ENCODE results near the gene ADAM12.
A peak's percentile ranks its signal among the peaks of the same experiment; 100 is the strongest.

ADAM12 gene

GRCh38 chr10:126387931-126388911, at the start of gene ADAM12:
ADAM12 (minus strand) TSS chr10:126388477; CDS start chr10:126388145, 332 bp downstream.
- peak; percentile 74 for DNase-seq

- DNase-seq = no peak
Observed at GRCh38 chr10:126437635-126438406, 49.5 kb upstream of the ADAM12 start.

GRCh38 chr10:126434235-126434634, 46.0 kb upstream of the ADAM12 start:
- no peak for DNase-seq

- DNase-seq = peak; percentile 65
Observed at GRCh38 chr10:126433351-126433750, 45.1 kb upstream of the ADAM12 start.

GRCh38 chr10:126432507-126432906, 44.2 kb upstream of the ADAM12 start:
- no peak for DNase-seq

GRCh38 chr10:126431816-126432215, 43.5 kb upstream of the ADAM12 start:
- no peak for DNase-seq

GRCh38 chr10:126430512-126430911, 42.2 kb upstream of the ADAM12 start:
- no peak for DNase-seq

- DNase-seq = no peak
Observed at GRCh38 chr10:126429275-126429674, 41.0 kb upstream of the ADAM12 start.

- DNase-seq = no peak
Observed at GRCh38 chr10:126425489-126426065, 37.3 kb upstream of the ADAM12 start.

GRCh38 chr10:126425032-126425431, 36.8 kb upstream of the ADAM12 start:
- no peak for DNase-seq

- no peak for DNase-seq
Observed at GRCh38 chr10:126423732-126424491, 35.6 kb upstream of the ADAM12 start.

GRCh38 chr10:126422567-126422966, 34.3 kb upstream of the ADAM12 start:
- no peak for DNase-seq

GRCh38 chr10:126421756-126422256, 33.5 kb upstream of the ADAM12 start:
- DNase-seq = no peak

- no peak for DNase-seq
Observed at GRCh38 chr10:126420567-126421300, 32.5 kb upstream of the ADAM12 start.

- DNase-seq = no peak
Observed at GRCh38 chr10:126417220-126417825, 29.0 kb upstream of the ADAM12 start.

- no peak for DNase-seq
Observed at GRCh38 chr10:126409821-126410220, 21.5 kb upstream of the ADAM12 start.

- no peak for DNase-seq
Observed at GRCh38 chr10:126408953-126409641, 20.8 kb upstream of the ADAM12 start.

- DNase-seq = no peak
Observed at GRCh38 chr10:126407831-126408230, 19.6 kb upstream of the ADAM12 start.

GRCh38 chr10:126405239-126405775, 17.0 kb upstream of the ADAM12 start:
- no peak for DNase-seq
